Measurements from ENCODE around the gene TRIP13. TPM values are rescaled to one million over a fixed set of nuclear protein-coding genes. Genes with fewer than 3 reads are reported as not detected.

Gene TRIP13
- total RNA-seq, 2 donors from 2014 or later, result 0.88 to 1.1 TPM

Other genes starting within 250 kb of the TRIP13 start
- gene TPPP, start 199.5 kb upstream of the TRIP13 start, total RNA-seq, result 10 to 100 TPM; 15.5 to 25.0 TPM
- gene ZDHHC11B, start 108.2 kb upstream of the TRIP13 start, total RNA-seq, result 10 to 100 TPM; 15.4 to 32.5 TPM
- 10 to 100 TPM; 31.1 to 36.7 TPM for gene ZDHHC11, start 41.9 kb upstream of the TRIP13 start, total RNA-seq
- gene BRD9, start 83 bp upstream of the TRIP13 start, total RNA-seq, result 10 to 100 TPM; 26.8 to 39.3 TPM
- gene NKD2, start 115.9 kb downstream of the TRIP13 start, total RNA-seq, result 10 to 100 TPM in 1 of 2 donors, 1 to 10 TPM in 1; 4.4 to 10.4 TPM
- 10 to 100 TPM; 53.7 to 54.1 TPM for gene SLC12A7, start 219.2 kb downstream of the TRIP13 start, total RNA-seq

Data from left cardiac atrium (tissue), 2 donors.